ENCODE results near the gene LSM14A. TPM values are rescaled to one million over a fixed set of nuclear protein-coding genes. Genes with fewer than 3 reads are reported as not detected.

LSM14A gene
- total and polyA plus RNA-seq, 9 of the 15 experiments (the other 6 are each of a cell fraction or from before 2014, with no cell fraction given), result 19.5 to 150 (median 95.1) TPM

DNA sequence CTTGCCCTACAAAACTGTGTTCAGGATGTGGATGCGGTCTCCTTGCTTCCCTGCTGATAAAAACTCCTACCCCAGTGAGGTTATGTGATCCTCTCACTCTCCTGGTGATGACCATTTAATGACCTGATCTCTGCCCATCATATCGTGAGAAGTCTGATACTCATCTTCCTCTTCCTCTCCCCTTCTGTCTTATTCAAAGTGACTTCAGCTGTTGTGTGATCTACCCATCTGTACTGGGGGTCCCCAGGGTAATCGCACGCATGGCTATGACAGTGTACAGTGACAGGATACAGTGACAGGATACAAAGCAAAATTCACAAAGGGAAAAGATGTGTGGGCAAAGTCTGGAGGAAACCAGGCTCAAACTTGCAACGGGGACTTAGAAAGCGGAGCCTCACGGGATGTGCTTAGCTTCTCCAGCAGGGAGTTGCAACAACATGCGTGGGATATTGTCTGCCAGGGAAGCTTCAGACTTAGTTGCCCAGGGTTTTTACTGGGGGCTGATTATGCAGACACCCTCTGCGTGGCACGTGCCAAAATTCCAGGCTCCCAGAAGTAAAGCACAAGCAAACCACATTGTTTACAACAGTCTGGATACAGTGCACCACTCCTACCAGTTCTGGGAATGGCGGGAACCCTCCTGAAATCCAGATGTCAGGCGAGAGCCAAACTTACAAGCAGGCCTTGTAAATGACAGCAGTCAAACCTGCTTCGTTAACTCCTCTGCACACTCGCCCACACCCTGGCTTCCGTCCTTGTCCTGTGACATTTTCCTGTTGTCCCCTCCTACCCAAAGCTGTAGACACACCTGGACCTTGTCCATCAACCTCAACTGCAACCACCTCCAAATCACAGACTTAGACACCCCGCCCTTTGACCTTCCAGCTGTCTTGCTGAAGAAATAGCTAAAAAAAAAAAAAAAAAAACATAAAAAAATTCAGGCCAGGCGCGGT is 64.0 kb downstream of the LSM14A start (continued):
- no peak for TF ChIP-seq POU5F1 (IDR thresholded peaks at IDR 0.05; ENCODE audit: borderline replicate concordance, low read depth, low read length, partially characterized antibody)
- TF ChIP-seq, protein P1, sequence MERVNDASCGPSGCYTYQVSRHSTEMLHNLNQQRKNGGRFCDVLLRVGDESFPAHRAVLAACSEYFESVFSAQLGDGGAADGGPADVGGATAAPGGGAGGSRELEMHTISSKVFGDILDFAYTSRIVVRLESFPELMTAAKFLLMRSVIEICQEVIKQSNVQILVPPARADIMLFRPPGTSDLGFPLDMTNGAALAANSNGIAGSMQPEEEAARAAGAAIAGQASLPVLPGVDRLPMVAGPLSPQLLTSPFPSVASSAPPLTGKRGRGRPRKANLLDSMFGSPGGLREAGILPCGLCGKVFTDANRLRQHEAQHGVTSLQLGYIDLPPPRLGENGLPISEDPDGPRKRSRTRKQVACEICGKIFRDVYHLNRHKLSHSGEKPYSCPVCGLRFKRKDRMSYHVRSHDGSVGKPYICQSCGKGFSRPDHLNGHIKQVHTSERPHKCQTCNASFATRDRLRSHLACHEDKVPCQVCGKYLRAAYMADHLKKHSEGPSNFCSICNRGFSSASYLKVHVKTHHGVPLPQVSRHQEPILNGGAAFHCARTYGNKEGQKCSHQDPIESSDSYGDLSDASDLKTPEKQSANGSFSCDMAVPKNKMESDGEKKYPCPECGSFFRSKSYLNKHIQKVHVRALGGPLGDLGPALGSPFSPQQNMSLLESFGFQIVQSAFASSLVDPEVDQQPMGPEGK (CRISPR knock-in tag; IDR thresholded peaks at IDR 0.05; ENCODE audit: borderline replicate concordance), result no peak
- no peak for TF ChIP-seq CREBBP (IDR thresholded peaks at IDR 0.05; ENCODE audit: low read depth, low read length)
- TF ChIP-seq NFE2 (IDR thresholded peaks at IDR 0.05; ENCODE audit: low read depth), result no peak
- TF ChIP-seq EP300 (IDR thresholded peaks at IDR 0.05; ENCODE audit: low read length), result no peak
- TF ChIP-seq, protein P2, sequence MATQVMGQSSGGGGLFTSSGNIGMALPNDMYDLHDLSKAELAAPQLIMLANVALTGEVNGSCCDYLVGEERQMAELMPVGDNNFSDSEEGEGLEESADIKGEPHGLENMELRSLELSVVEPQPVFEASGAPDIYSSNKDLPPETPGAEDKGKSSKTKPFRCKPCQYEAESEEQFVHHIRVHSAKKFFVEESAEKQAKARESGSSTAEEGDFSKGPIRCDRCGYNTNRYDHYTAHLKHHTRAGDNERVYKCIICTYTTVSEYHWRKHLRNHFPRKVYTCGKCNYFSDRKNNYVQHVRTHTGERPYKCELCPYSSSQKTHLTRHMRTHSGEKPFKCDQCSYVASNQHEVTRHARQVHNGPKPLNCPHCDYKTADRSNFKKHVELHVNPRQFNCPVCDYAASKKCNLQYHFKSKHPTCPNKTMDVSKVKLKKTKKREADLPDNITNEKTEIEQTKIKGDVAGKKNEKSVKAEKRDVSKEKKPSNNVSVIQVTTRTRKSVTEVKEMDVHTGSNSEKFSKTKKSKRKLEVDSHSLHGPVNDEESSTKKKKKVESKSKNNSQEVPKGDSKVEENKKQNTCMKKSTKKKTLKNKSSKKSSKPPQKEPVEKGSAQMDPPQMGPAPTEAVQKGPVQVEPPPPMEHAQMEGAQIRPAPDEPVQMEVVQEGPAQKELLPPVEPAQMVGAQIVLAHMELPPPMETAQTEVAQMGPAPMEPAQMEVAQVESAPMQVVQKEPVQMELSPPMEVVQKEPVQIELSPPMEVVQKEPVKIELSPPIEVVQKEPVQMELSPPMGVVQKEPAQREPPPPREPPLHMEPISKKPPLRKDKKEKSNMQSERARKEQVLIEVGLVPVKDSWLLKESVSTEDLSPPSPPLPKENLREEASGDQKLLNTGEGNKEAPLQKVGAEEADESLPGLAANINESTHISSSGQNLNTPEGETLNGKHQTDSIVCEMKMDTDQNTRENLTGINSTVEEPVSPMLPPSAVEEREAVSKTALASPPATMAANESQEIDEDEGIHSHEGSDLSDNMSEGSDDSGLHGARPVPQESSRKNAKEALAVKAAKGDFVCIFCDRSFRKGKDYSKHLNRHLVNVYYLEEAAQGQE (IDR thresholded peaks at IDR 0.05; ENCODE audit: borderline replicate concordance), result no peak
- TF ChIP-seq, protein P2 (CRISPR knock-in tag; IDR thresholded peaks at IDR 0.05; ENCODE audit: low read depth), result no peak
- no peak for TF ChIP-seq SMAD2 (IDR thresholded peaks at IDR 0.05; ENCODE audit: low read depth, low read length)

Data from K562 (cell line).